GF-D8 (cell line): ENCODE results near the gene YARS1.
"Not testable (repeated sequence)": the region's sequence is repeated elsewhere in the genome, so short reads cannot be mapped to it uniquely, and the experiment has no call there.

Experiments
- DNase-seq: peaks from one replicate; lab custom pipeline; 2025; lab: John Stamatoyannopoulos, UW

Gene YARS1

DNA sequence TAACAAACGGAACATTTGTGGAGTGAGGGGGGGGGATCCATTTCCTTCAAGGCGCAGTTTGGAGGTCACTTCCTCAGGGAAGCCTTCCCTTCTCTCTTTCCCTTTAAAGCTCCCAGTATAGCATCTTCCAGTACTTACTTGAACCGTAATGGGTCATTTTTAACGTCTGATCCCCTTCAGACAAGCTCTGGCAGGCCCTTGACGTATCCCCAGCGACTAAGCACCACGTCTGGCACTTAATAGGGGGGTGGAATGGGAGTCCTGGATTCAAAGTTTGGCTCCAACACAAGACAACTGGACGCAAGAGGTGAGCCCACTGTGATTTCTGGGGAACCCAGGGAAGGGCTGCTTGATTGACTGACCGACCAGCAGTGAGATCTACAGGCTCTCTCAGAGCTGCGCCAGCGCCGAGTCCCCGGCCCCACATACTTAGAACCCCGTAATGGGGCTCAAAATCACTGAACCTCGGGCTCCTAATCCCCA is 441 bp downstream of the YARS1 start:
- peak; percentile 35 for DNase-seq

GRCh38 chr1:32813941-32814739 is 3.0 kb downstream of the YARS1 start:
- no peak for DNase-seq

- DNase-seq = no peak
Observed at GRCh38 chr1:32811917-32812316, 5.2 kb downstream of the YARS1 start.

- DNase-seq = no peak
Observed at GRCh38 chr1:32811265-32811664, 5.9 kb downstream of the YARS1 start.

- DNase-seq = no peak
Observed at GRCh38 chr1:32810358-32810757, 6.8 kb downstream of the YARS1 start.

DNA sequence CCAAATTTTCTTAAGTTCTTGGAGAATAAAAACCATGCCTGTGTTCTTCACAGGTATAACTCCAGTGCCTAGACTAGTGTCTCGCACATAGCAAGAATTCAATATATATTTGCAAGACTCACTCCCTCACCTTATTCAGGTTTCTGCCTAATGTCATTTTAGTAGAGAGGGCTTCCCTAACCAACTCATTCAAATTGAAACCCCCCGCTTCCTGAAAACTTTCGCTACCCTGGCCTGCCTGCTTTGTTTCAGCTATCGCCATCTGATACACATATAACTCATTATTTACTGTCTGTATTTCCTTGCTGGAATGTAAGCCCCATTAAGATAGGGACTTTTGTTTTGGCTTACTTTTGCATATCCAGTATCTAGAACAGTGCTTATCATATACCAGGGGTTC is 8.6 kb downstream of the YARS1 start:
- no peak for DNase-seq

- no peak for DNase-seq
Observed at GRCh38 chr1:32806910-32807523, 10.1 kb downstream of the YARS1 start.

DNA sequence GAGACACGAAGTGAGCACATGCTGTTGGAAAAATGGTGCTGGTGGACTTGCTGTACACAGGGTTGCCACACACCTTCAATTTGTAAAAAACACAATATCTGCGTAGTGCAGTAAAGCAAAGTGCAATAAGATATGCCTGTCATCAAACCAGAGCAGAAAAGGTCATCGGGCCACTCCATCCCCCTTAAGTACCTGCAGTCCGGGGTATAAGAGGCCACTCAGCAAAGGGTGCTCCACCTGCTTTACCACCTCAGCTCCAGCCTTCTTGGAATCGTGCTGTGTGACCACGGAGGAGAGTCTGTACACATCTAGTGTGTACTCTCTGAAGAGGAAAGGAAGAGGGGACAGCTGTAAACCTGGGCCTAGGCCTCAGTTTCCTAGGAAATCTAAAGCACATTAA is 10.9 kb downstream of the YARS1 start:
- DNase-seq = no peak

DNA sequence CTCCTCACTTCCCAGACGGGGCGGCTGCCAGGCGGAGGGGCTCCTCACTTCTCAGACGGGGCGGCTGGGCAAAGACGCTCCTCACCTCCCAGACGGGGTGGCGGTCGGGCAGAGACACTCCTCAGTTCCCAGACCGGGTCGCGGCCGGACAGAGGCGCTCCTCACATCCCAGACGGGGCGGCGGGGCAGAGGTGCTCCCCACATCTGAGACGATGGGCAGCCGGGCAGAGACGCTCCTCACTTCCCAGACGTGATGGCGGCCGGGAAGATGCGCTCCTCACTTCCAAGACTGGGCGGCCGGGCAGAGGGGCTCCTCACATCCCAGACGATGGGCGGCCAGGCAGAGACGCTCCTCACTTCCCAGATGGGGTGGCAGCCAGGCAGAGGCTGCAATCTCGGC is 12.7 kb downstream of the YARS1 start:
- not testable (repeated sequence) for DNase-seq

- no peak for DNase-seq
Observed at GRCh38 chr1:32801096-32801715, 16.0 kb downstream of the YARS1 start.

- DNase-seq = no peak
Observed at GRCh38 chr1:32798679-32799416, 18.3 kb downstream of the YARS1 start.

DNA sequence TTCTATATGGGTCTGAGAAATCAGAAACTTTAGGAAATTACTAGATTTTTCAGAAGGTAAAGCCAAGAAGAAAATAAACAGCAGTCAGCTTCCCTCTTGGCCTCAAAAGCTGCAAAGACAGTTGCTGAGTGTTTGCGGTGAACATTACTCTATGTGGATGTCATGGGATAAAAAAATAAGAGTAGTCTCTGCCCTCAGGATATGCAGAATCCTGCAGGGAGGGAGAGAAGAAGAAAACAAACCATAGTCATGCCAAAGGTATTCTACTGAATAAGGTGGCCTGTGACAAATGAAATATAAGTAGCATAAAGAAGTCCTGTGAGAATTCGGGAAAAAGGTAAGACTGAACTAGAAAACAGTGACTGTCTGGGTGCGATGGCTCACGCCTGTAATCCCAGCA is 19.0 kb downstream of the YARS1 start:
- no peak for DNase-seq

- no peak for DNase-seq
Observed at GRCh38 chr1:32797456-32797855, 19.7 kb downstream of the YARS1 start.

DNA sequence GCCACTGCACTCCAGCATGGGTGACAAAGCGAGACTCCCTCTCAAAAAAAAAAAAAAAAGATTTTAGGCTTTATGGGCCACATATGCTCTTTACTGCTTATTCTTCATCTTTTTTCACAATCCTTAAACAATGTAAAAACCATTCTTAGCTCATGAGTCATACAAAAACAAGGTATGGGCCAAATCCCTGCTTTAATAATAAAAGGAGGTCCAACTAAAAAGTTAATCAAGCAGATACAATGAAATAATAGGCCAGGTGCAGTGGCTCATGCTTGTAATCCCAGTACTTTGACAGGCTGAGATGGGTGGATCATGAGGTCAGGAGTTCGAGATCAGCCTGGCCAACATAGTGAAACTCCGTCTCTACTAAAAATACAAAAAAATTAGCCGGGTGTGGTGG is 21.4 kb downstream of the YARS1 start:
- DNase-seq = not testable (repeated sequence)

DNA sequence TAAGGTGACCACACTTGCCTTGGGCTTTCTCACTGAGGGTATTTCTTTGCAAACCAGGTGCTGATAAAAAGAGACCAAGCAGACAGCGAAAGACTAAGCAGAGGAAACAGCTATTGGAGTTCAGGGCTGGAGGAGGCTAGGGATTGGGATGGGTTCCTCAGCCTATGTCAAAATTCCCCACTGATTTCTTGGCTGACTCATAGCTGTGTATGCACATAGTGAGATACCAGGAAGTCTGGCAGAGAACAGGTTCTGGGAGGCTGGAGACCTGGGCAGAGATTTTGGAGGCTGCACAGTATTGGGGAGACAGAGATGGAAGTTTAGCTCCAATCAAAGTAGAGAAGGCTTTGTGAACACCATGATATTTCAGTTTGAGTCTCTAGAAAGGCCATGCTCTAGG is 25.3 kb downstream of the YARS1 start:
- no peak for DNase-seq

- DNase-seq = not testable (repeated sequence)
Observed at GRCh38 chr1:32789356-32789755, 27.8 kb downstream of the YARS1 start.

GRCh38 chr1:32786856-32787255 is 30.3 kb downstream of the YARS1 start:
- DNase-seq = no peak

- no peak for DNase-seq
Observed at GRCh38 chr1:32784817-32785216, 32.3 kb downstream of the YARS1 start.

DNA sequence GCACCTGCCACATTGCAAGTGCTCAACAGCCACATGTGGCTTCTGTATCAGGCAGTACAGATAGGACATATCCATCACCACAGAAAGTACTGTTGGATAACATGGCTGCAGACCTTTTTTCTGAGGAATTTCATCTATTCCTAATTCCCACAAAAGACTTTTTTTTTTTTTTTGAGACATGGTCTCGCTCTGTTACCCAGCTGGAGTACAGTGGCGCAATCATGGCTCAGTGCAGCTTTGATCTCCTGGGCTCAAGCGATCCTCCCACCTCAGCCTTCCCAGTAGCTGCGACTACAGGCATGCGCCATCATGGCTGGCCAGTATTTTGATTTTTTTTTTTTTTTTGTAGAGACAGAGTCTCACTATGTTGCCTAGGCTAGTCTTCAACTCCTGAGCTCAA is 33.3 kb downstream of the YARS1 start:
- no peak for DNase-seq

- DNase-seq = no peak
Observed at GRCh38 chr1:32782086-32782485, 35.1 kb downstream of the YARS1 start.

DNA sequence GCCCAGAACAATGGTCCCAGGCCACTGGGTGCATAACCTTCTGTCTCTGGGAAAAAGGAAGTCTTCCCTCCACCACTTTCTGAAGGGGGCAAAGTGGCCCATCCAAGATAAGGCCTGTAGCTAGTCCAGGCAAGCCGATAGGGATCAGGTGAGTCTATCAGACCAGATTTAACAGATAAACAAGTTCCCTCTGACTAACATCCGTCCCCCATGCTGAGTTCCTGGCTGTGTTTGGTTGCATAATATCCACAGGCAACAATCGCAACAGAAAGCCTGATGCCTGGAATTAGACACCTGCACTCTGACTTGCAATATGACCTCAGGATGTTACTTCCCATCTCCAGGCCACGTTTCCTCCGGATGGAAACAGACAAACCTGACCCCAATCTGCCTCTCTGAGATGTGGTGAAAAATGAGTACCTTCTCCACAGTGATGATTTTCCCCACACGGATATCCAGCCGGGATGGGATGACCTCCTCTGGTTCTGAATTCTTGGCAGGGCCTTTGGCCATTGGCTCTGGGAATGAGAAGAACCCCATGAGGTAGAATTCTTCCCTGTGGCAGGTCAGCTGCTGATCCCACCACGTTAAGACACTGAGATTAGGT is 36.4 kb downstream of the YARS1 start:
- no peak for DNase-seq

- no peak for DNase-seq
Observed at GRCh38 chr1:32780005-32780404, 37.2 kb downstream of the YARS1 start.
